ENCODE data around the gene RGS13. TPM values are rescaled to one million over a fixed set of nuclear protein-coding genes. Genes with fewer than 3 reads are reported as not detected.

The RGS13 gene
- polyA plus RNA-seq, 1 experiment = not detected

DNA sequence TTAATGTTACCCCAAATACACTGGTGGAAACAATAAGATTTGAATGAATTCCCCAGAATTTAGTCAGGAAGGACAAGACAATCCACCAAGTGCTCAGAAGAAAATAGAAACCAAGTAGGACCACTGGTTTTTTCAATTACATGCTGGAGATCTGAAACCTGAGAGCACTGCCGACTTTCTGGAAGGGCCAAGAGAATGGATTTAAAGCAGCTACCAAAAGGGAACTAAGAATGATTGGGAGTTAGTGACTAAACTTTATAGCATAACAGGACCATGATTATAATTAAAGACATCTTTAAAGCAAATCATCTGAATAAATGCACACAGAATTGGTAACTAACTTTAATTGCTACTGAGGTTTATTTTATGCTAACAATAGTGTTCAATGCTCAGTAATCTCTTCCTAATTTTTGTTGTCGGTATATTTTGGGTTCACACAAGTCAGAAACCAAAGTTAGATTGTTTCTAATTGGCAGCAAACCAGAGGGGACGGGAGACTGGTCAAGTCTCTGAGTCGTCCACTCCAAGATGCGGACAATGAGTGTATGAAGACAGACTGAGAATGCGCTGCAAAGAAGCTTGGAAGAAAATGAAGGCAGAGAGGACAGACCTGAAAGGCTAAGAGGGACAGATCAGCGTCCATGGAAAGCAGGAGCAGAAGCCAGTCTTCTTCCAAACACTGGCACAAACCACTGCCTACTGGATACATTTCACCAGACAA lies 2.3 kb upstream of the RGS13 start:
- POLR2A ChIA-PET = no interaction called here
- H3K27ac ChIP-seq (ENCODE audit: low read depth, low read length) = no peak overlapping the region
- no peak overlapping the region; the same call in 1 of the 2 replicates for H3K4me3 ChIP-seq (ENCODE audit: low read depth, low read length)
- CTCF ChIA-PET = interaction anchor here (1.8 kb wide), 1 partner anchor 156 kb away, joined by 6 read pairs; no protein-coding TSS in a partner anchor
- no peak for TF ChIP-seq CTCF (IDR thresholded peaks at IDR 0.05; ENCODE audit: low read depth, low read length)
- no peak for DNase-seq (ENCODE audit: low read depth, low spot score)
- no peaks in the 10 kb centered on the region for H3K9me3 ChIP-seq (ENCODE audit: control insufficient read depth, insufficient read depth, low read length)
- H3K27me3 ChIP-seq (ENCODE audit: control insufficient read depth, insufficient read depth, low read length) = no peaks in the 10 kb centered on the region

GRCh38 chr1:192635041-192635440 lies 906 bp upstream of the RGS13 start:
- CTCF ChIA-PET = no interaction called here
- H3K27ac ChIP-seq (ENCODE audit: low read depth, low read length) = no peak overlapping the region
- no peak for TF ChIP-seq CTCF (IDR thresholded peaks at IDR 0.05; ENCODE audit: low read depth, low read length)
- no peak overlapping the region for H3K4me3 ChIP-seq (ENCODE audit: low read depth, low read length)
- no peaks in the 10 kb centered on the region for H3K27me3 ChIP-seq (ENCODE audit: control insufficient read depth, insufficient read depth, low read length)
- no peak for DNase-seq (ENCODE audit: low read depth, low spot score)
- H3K9me3 ChIP-seq (ENCODE audit: control insufficient read depth, insufficient read depth, low read length) = no peaks in the 10 kb centered on the region
- POLR2A ChIA-PET = no interaction called here

GRCh38 chr1:192639607-192640368 lies 3.8 kb downstream of the RGS13 start:
- CTCF ChIA-PET = no interaction called here
- Histone ChIP-seq H3K9me3 (ENCODE audit: control insufficient read depth, insufficient read depth, low read length) (no peaks in the 10 kb centered on the region), H3K27ac (ENCODE audit: low read depth, low read length) (no peak overlapping the region), H3K27me3 (ENCODE audit: control insufficient read depth, insufficient read depth, low read length) (no peaks in the 10 kb centered on the region), H3K4me3 (ENCODE audit: low read depth, low read length) (no peak overlapping the region)
- TF ChIP-seq CTCF (IDR thresholded peaks at IDR 0.05; ENCODE audit: low read depth, low read length) = no peak
- DNase-seq (ENCODE audit: low read depth, low spot score) = peak; percentile 10
- POLR2A ChIA-PET = interaction anchor here (0.7 kb wide), 1 partner anchor 169 kb away, joined by 3 read pairs; the partner anchor contains the start of gene RGS2

GRCh38 chr1:192652159-192652558 lies 16.2 kb downstream of the RGS13 start:
- no peak for DNase-seq (ENCODE audit: low read depth, low spot score)
- CTCF ChIA-PET = no interaction called here
- no peak for TF ChIP-seq CTCF (IDR thresholded peaks at IDR 0.05; ENCODE audit: low read depth, low read length)
- POLR2A ChIA-PET = no interaction called here
- Histone ChIP-seq H3K9me3 (ENCODE audit: control insufficient read depth, insufficient read depth, low read length) (no peaks in the 10 kb centered on the region), H3K27ac (ENCODE audit: low read depth, low read length) (no peak overlapping the region), H3K27me3 (ENCODE audit: control insufficient read depth, insufficient read depth, low read length) (no peaks in the 10 kb centered on the region), H3K4me3 (ENCODE audit: low read depth, low read length) (no peak overlapping the region)

DNA sequence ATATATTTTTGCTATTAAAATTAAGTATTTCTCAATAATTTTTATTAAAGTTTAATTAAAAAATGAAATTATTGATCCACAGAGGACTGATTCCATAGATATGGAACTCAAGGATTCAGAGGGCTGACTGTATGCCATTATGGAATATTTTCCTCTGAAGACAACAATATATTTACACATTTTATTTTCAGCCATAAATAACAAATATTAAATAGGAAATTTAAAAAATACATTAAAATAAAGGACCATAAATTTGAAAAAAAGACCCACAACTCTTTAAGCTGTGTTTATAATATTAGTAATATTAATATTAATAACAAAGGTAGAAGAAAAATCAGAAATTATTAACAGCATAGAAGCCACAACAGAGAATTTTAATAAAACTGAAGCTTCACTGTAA lies 18.2 kb downstream of the RGS13 start:
- H3K4me3 ChIP-seq (ENCODE audit: low read depth, low read length) = no peak overlapping the region
- TF ChIP-seq CTCF (IDR thresholded peaks at IDR 0.05; ENCODE audit: low read depth, low read length) = no peak
- no peaks in the 10 kb centered on the region for H3K27me3 ChIP-seq (ENCODE audit: control insufficient read depth, insufficient read depth, low read length)
- ChIA-PET CTCF (no interaction called here), POLR2A (no interaction called here)
- DNase-seq (ENCODE audit: low read depth, low spot score) = no peak
- no peak overlapping the region for H3K27ac ChIP-seq (ENCODE audit: low read depth, low read length)
- H3K9me3 ChIP-seq (ENCODE audit: control insufficient read depth, insufficient read depth, low read length) = no peaks in the 10 kb centered on the region
